CD14-positive monocyte (primary cell): ENCODE results near the gene MARS1. TPM values are rescaled to one million over a fixed set of nuclear protein-coding genes. Genes with fewer than 3 reads are reported as not detected.

Experiments
- DNase-seq, 3 donors: peaks; one replicate each; pipeline ENCODE4 v3.0.0-alpha.2; 2011 to 2022
- H2AFZ ChIP-seq: 2 replicates; pipeline ENCODE4 v1.6.0; 2012; ENCODE audit warnings: mild to moderate bottlenecking, low read depth, low read length, inconsistent platforms; ENCODE audit not compliant: insufficient read depth, poor library complexity, severe bottlenecking
- H3K27ac ChIP-seq, 2 donors: 1 replicate in 1 of 2; 2 replicates in 1 of 2; pipeline ENCODE4 v1.5.1; 2012 to 2013; ENCODE audit warnings: low read length in 2 of 2, control low read depth in 1 of 2, inconsistent platforms in 1 of 2, low read depth in 1 of 2, mild to moderate bottlenecking in 1 of 2
- H3K27me3 ChIP-seq, 2 donors: one replicate each; pipeline versions ENCODE4 v1.6.0 to v1.6.1; 2011 to 2013; ENCODE audit warnings: low read length in 2 of 2; ENCODE audit not compliant: control insufficient read depth in 2 of 2, insufficient read depth in 2 of 2
- H3K36me3 ChIP-seq, 2 donors: replicated peaks in 1 of 2; 1 replicate in 1 of 2; 2 replicates in 1 of 2; pipeline versions ENCODE4 v1.5.1 to v1.6.1; 2012 to 2013; ENCODE audit warnings: low read length in 2 of 2, control low read depth in 1 of 2, inconsistent platforms in 1 of 2, mild to moderate bottlenecking in 1 of 2; ENCODE audit not compliant: insufficient read depth in 2 of 2, control insufficient read depth in 1 of 2
- H3K4me1 ChIP-seq, 2 donors: 1 replicate in 1 of 2; 2 replicates in 1 of 2; pipeline versions ENCODE4 v1.5.1 to v1.6.1; 2012 to 2013; ENCODE audit warnings: low read length in 2 of 2, control low read depth in 1 of 2, inconsistent platforms in 1 of 2, mild to moderate bottlenecking in 1 of 2, moderate library complexity in 1 of 2; ENCODE audit not compliant: insufficient read depth in 2 of 2, control insufficient read depth in 1 of 2
- H3K4me2 ChIP-seq: replicated peaks from 2 replicates; pipeline ENCODE3; 2012; ENCODE audit warnings: low read length, moderate library complexity, mild to moderate bottlenecking; ENCODE audit not compliant: poor library complexity, severe bottlenecking; ENCODE audit errors: extremely low read depth
- H3K4me3 ChIP-seq, 3 experiments: fragments of 200-600 bp in 1 of 3; sonication (generic) in 1 of 3; replicated peaks in 1 of 3; 1 replicate in 2 of 3; 2 replicates in 1 of 3; pipeline ENCODE4 v1.5.1; 2011 to 2013; ENCODE audit warnings: low read length in 3 of 3, mild to moderate bottlenecking in 3 of 3, control low read depth in 2 of 3, low read depth in 2 of 3, inconsistent platforms in 1 of 3, moderate library complexity in 1 of 3
- H3K79me2 ChIP-seq: 2 replicates; pipeline ENCODE4 v1.6.0; 2012; ENCODE audit warnings: mild to moderate bottlenecking, control low read depth, inconsistent platforms, low read length, moderate library complexity; ENCODE audit not compliant: insufficient read depth
- H3K9ac ChIP-seq: 2 replicates; pipeline ENCODE4 v1.6.0; 2017; ENCODE audit warnings: low read length, mild to moderate bottlenecking; ENCODE audit not compliant: insufficient read depth, poor library complexity, severe bottlenecking
- H3K9me3 ChIP-seq, 2 donors: replicated peaks in 1 of 2; 1 replicate in 1 of 2; 2 replicates in 1 of 2; pipeline versions ENCODE4 v1.5.1 to v1.6.1; 2012 to 2013; ENCODE audit warnings: low read length in 2 of 2, control low read depth in 1 of 2; ENCODE audit not compliant: control insufficient read depth in 1 of 2, insufficient read depth in 1 of 2
- H4K20me1 ChIP-seq: 2 replicates; pipeline ENCODE4 v1.6.0; 2012; ENCODE audit warnings: mild to moderate bottlenecking, low read length, control low read depth, moderate library complexity; ENCODE audit not compliant: insufficient read depth
- H3K27ac Mint-ChIP-seq, 7 donors: one replicate each; pipeline ENCODE4 v1.8.0; 2020; ENCODE audit warnings: mild to moderate bottlenecking in 7 of 7, mixed read lengths in 7 of 7, moderate library complexity in 6 of 7, inconsistent platforms in 2 of 7
- H3K27me3 Mint-ChIP-seq, 3 donors: one replicate each; pipeline ENCODE4 v1.8.0; 2021 to 2022; ENCODE audit warnings: low read depth in 3 of 3, mild to moderate bottlenecking in 3 of 3, mixed read lengths in 3 of 3, moderate library complexity in 3 of 3, inconsistent platforms in 1 of 3
- H3K36me3 Mint-ChIP-seq, 2 donors: one replicate each; pipeline ENCODE4 v1.8.0; 2020; ENCODE audit warnings: mixed read lengths in 2 of 2, inconsistent platforms in 1 of 2, mild to moderate bottlenecking in 1 of 2
- H3K4me1 Mint-ChIP-seq: one replicate; pipeline ENCODE4 v1.8.0; 2020; ENCODE audit warnings: mild to moderate bottlenecking, mixed read lengths
- H3K4me3 Mint-ChIP-seq, 2 donors: one replicate each; pipeline ENCODE4 v1.8.0; 2020; ENCODE audit warnings: mild to moderate bottlenecking in 2 of 2, mixed read lengths in 2 of 2, moderate library complexity in 1 of 2
- H3K9me3 Mint-ChIP-seq, 7 donors: one replicate each; pipeline ENCODE4 v1.8.0; 2020 to 2022; ENCODE audit warnings: mixed read lengths in 7 of 7, mild to moderate bottlenecking in 6 of 7, moderate library complexity in 6 of 7, inconsistent platforms in 2 of 7
- CTCF ChIP-seq: fragments of 200-600 bp; IDR thresholded peaks from one replicate; pipeline ENCODE4 v1.8.0; 2022; ENCODE audit warnings: antibody characterized with exemption, mild to moderate bottlenecking
- WGBS: methylation state at CpG from one replicate; pipeline ENCODE4 v1.1.5; 2013; ENCODE audit warnings: missing lambda C conversion rate; ENCODE audit not compliant: insufficient coverage; 5-methylcytosine and 5-hydroxymethylcytosine counted together
- intact Hi-C, 2 donors: fragments of 100-400 bp; cut with micrococcal nuclease; formaldehyde crosslinking; loops; one replicate each; pipeline versions ENCODE4 v1.15.0 to v1.15.1; 2023
- polyA plus RNA-seq, 3 donors: library from polyadenylated mRNA; depleted of rRNA in 1 of 3; unstranded in 2 of 3; stranded (reverse) in 1 of 3; fragments of 300-500 nt in 2 of 3; fragments of >200 nt in 1 of 3; fragmentation: Illumina TruSeq in 2 of 3; gene quantifications; 1 replicate in 2 of 3; 2 replicates in 1 of 3; pipeline ENCODE4 v1.2.3, GENCODE V29; 2012 to 2021

Gene MARS1
- polyA plus RNA-seq, 3 donors, result 63.5 to 164 (median 79.8) TPM

- no peaks in the 10 kb centered on the region for H3K79me2 ChIP-seq
- H3K27ac ChIP-seq, result no peak overlapping the region
- Mint-ChIP-seq H3K27ac (peak overlapping the region in 2 of 7 donors; percentile 54 to 88), H3K27me3 (peaks cover 8 to 23% (median 17%) of the 10 kb centered on the region in 3 donors), H3K4me3 (peak overlapping the region; percentile 50 to 75), H3K4me1 (peaks cover 33% of the 10 kb centered on the region), H3K9me3 (peaks cover 0 to 4% (median 0%) of the 10 kb centered on the region in 7 donors), H3K36me3 (peaks cover 0 to 2% of the 10 kb centered on the region in 2 donors)
- H3K9me3 ChIP-seq, result no peaks in the 10 kb centered on the region
- H2AFZ ChIP-seq, result peak overlapping the region; percentile 49
- no peak for TF ChIP-seq CTCF
- H3K4me1 ChIP-seq, result peaks cover 19 to 34% of the 10 kb centered on the region in 2 donors
- no peak overlapping the region for H3K4me2 ChIP-seq
- intact Hi-C loops, result loop anchor here (5.0 to 10.0 kb wide), 2 partner anchors 151 to 177 kb away; partner anchors contain the start of gene B4GALNT1 (in 1 of the 2)
- no peak overlapping the region for H3K9ac ChIP-seq
- H3K36me3 ChIP-seq, result no peaks in the 10 kb centered on the region
- H4K20me1 ChIP-seq, result no peaks in the 10 kb centered on the region
- H3K27me3 ChIP-seq, result peaks cover 3 to 4% of the 10 kb centered on the region in 2 donors
- H3K4me3 ChIP-seq, result no peak overlapping the region
- no peak for DNase-seq
- 72% methylated on average over 7 of the region's 10 CpGs for WGBS
Measured at GRCh38 chr12:57455374-57456144, 32.3 kb upstream of the MARS1 start.

GRCh38 chr12:57456145-57456700, 31.6 kb upstream of the MARS1 start:
- WGBS, result 52% methylated on average over 12 of the region's 15 CpGs
- peak; percentile 67 for TF ChIP-seq CTCF
- no peak overlapping the region for H3K27ac ChIP-seq
- H3K27me3 ChIP-seq, result peaks cover 10 to 11% of the 10 kb centered on the region in 2 donors
- intact Hi-C loops, result loop anchor here (5.0 to 10.0 kb wide), 2 partner anchors 151 to 176 kb away; partner anchors contain the start of gene B4GALNT1 (in 1 of the 2)
- H3K9ac ChIP-seq, result no peak overlapping the region
- H4K20me1 ChIP-seq, result no peaks in the 10 kb centered on the region
- H3K9me3 ChIP-seq, result peaks cover 0 to 4% of the 10 kb centered on the region in 2 donors
- Mint-ChIP-seq H3K4me3 (peak overlapping the region; percentile 50 to 75), H3K4me1 (peaks cover 39% of the 10 kb centered on the region), H3K36me3 (peaks cover 0 to 2% of the 10 kb centered on the region in 2 donors), H3K27ac (peak overlapping the region in 2 of 7 donors; percentile 54 to 88), H3K9me3 (peaks cover 0 to 4% (median 0%) of the 10 kb centered on the region in 7 donors), H3K27me3 (peaks cover 14 to 30% (median 24%) of the 10 kb centered on the region in 3 donors)
- H3K36me3 ChIP-seq, result no peaks in the 10 kb centered on the region
- no peak overlapping the region for H3K4me3 ChIP-seq
- H2AFZ ChIP-seq, result peak overlapping the region; percentile 49
- H3K79me2 ChIP-seq, result no peaks in the 10 kb centered on the region
- no peak for DNase-seq
- H3K4me1 ChIP-seq, result peaks cover 25 to 41% of the 10 kb centered on the region in 2 donors
- H3K4me2 ChIP-seq, result no peak overlapping the region
